Body of pancreas (tissue), 4 donors: ENCODE data around the gene DDX3X. TPM values are rescaled to one million over a fixed set of nuclear protein-coding genes. Genes with fewer than 3 reads are reported as not detected.

Source experiments
- ATAC-seq: fragments of 150-250 bp; one replicate; pipeline ENCODE4 v1.9.1; 2016
- DNase-seq, 4 donors: peaks; one replicate each; pipeline ENCODE4 v3.0.0-alpha.2; 2019
- H3K27ac ChIP-seq, 4 donors: fragments of 200-600 bp; sonication (generic); 1 replicate in 3 of 4; 2 replicates in 1 of 4; pipeline versions ENCODE4 v1.5.1 to v1.6.1; 2016 to 2019; ENCODE audit warnings: mild to moderate bottlenecking in 1 of 4, mixed read lengths in 1 of 4, moderate library complexity in 1 of 4
- H3K27me3 ChIP-seq, 2 donors: fragments of 200-600 bp; sonication (generic); one replicate each; pipeline ENCODE4 v1.6.0; 2016; ENCODE audit warnings: mild to moderate bottlenecking in 1 of 2
- H3K36me3 ChIP-seq, 2 donors: fragments of 200-600 bp; sonication (generic); replicated peaks in 1 of 2; 2 replicates each; pipeline ENCODE4 v1.5.1; 2016; ENCODE audit warnings: low read depth in 2 of 2; ENCODE audit not compliant: insufficient read depth in 1 of 2
- H3K4me1 ChIP-seq: fragments of 200-600 bp; sonication (generic); one replicate; pipeline ENCODE4 v1.6.0; 2016
- H3K4me3 ChIP-seq, 2 donors: fragments of 200-600 bp; sonication (generic); 1 replicate in 1 of 2; 2 replicates in 1 of 2; pipeline ENCODE4 v1.5.1; 2016 to 2019
- H3K9me3 ChIP-seq, 3 donors: fragments of 200-600 bp; sonication (generic); 1 replicate in 2 of 3; 2 replicates in 1 of 3; pipeline ENCODE4 v1.5.1; 2016
- CTCF ChIP-seq, 7 experiments: fragments of 450-650 bp in 4 of 7; fragments of 200-600 bp in 3 of 7; sonication (generic) in 3 of 7; IDR thresholded peaks; one replicate each; pipeline ENCODE4 v1.5.1; 2016 to 2019; ENCODE audit warnings: antibody characterized with exemption in 7 of 7
- POLR2A ChIP-seq, 3 donors: fragments of 450-650 bp; IDR thresholded peaks; one replicate each; pipeline ENCODE4 v1.6.1; 2016; ENCODE audit warnings: antibody characterized with exemption in 3 of 3, mild to moderate bottlenecking in 2 of 3
- WGBS, 2 donors: methylation state at CpG; one replicate each; pipeline ENCODE4 v1.1.5; 2017; 5-methylcytosine and 5-hydroxymethylcytosine counted together
- intact Hi-C: fragments of 100-400 bp; cut with DNase I; formaldehyde crosslinking; loops from one replicate; pipeline ENCODE4 v1.15.1; 2023
- total RNA-seq, 2 donors: library from RNA; depleted of rRNA; stranded (reverse); fragments of >200 nt; gene quantifications; one replicate each; pipeline ENCODE4 v1.1.0, GENCODE V29; 2016

DDX3X gene
- total RNA-seq, 2 donors from 2014 or later = 104 to 127 TPM

GRCh38 chrX:41293269-41293668 is 40.7 kb upstream of the DDX3X start:
- peak in 1 of 4 donors; percentile 11 for DNase-seq
- H3K4me1 ChIP-seq = no peaks in the 10 kb centered on the region
- H3K4me3 ChIP-seq = no peak overlapping the region
- no peaks in the 10 kb centered on the region for H3K9me3 ChIP-seq
- no peak for ATAC-seq
- no peak overlapping the region for H3K27ac ChIP-seq
- TF ChIP-seq CTCF (IDR thresholded peaks at IDR 0.05) (peak in 1 of 7 experiments; percentile 16), POLR2A (IDR thresholded peaks at IDR 0.05) (no peak)
- intact Hi-C loops = no loop called here
- WGBS, 2 donors = 90 to 91% methylated on average over 5 to 6 of the region's 6 CpGs
- H3K36me3 ChIP-seq = no peaks in the 10 kb centered on the region
- H3K27me3 ChIP-seq = no peaks in the 10 kb centered on the region

DNA sequence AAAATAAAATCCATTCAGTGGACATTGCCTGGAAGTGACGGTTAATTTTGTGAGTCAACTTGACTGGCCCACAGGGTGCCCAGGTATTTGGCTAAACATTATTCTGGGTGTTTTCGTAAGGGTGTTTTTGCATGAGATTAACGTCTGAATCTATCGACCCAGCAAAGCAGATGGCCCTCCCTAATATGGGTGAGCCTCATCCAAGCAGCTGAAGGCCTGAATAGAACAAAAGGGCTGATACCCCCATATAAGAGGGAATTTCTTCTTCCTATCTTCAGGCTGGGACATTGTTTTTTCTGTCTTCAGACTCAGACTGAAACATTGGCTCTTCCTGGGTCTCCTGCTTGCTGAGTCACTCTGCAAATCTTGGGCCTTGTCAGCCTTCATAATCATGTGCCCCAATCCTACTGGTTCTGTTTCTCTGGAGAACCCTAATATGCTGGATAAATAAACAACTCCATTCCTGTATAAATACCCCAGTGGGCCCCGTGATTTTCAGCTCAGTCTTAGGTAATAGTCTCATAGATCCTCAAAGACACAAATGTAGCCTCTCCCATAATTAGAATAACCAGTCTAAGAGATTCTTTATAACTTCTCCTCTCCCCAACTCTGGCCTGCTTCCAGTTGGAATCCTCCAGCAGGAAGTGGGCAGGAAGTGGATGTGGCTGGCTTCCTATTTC is 33.1 kb upstream of the DDX3X start:
- no peak for DNase-seq
- no peak for ATAC-seq
- H3K4me3 ChIP-seq = no peak overlapping the region
- no peak overlapping the region for H3K27ac ChIP-seq
- no peaks in the 10 kb centered on the region for H3K4me1 ChIP-seq
- no peaks in the 10 kb centered on the region for H3K36me3 ChIP-seq
- WGBS, 2 donors = 87% methylated on average over 5 of the region's 5 CpGs; no CpG with 5 or more reads in 1 of the 2 donors
- TF ChIP-seq CTCF (IDR thresholded peaks at IDR 0.05) (no peak), POLR2A (IDR thresholded peaks at IDR 0.05) (no peak)
- intact Hi-C loops = no loop called here
- no peaks in the 10 kb centered on the region for H3K9me3 ChIP-seq
- H3K27me3 ChIP-seq = no peaks in the 10 kb centered on the region

DNA sequence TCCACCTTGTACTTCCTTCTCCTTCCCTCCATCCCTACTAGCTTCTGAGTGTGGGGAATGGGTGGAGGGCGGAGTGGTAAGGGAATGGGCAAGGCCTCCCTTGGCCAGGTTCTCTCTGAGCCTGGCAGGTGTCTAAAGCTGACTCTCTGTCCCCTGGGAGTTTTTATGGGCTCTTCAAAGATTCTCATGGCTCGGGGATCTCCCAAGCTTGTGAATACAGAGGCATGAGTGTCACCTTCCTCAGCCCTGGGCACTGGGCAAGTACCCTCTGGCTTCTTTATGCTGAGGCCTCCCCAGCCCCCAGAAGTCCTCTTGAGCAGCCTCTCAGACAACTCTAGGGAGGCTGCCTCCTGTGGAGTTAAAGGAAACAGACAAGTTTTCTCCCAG is 32.5 kb upstream of the DDX3X start:
- no peaks in the 10 kb centered on the region for H3K36me3 ChIP-seq
- no peak for TF ChIP-seq POLR2A (IDR thresholded peaks at IDR 0.05)
- no peak for TF ChIP-seq CTCF (IDR thresholded peaks at IDR 0.05)
- no peaks in the 10 kb centered on the region for H3K4me1 ChIP-seq
- intact Hi-C loops = no loop called here
- H3K27me3 ChIP-seq = no peaks in the 10 kb centered on the region
- no peaks in the 10 kb centered on the region for H3K9me3 ChIP-seq
- H3K4me3 ChIP-seq = no peak overlapping the region
- no peak overlapping the region for H3K27ac ChIP-seq
- DNase-seq (no peak), ATAC-seq (no peak)
- WGBS, 2 donors = 83 to 93% methylated on average over 1 to 2 of the region's 2 CpGs

DNA sequence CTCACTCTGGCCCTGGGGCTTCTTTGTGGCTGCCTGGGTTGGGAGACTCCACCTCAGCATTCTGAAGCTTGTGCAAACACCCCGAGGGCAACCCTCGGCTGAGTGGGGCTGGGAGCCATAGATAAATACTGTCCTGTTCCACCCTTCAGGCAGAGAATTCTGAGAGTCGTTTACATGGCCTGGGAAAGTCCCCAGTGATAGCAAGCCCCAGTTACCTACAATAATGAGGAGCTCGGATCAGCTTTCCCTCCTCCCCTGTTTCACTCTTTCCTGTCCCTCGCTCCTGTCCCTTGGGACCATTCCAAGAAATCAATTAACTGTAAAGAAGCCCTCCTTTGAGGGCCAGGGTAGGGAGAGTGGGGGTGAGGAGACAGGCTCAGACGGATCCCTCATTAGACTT is 31.6 kb upstream of the DDX3X start:
- intact Hi-C loops = no loop called here
- TF ChIP-seq POLR2A (IDR thresholded peaks at IDR 0.05) (no peak), CTCF (IDR thresholded peaks at IDR 0.05) (no peak)
- no peaks in the 10 kb centered on the region for H3K36me3 ChIP-seq
- no peak overlapping the region for H3K4me3 ChIP-seq
- no peak overlapping the region for H3K27ac ChIP-seq
- no peaks in the 10 kb centered on the region for H3K4me1 ChIP-seq
- no peaks in the 10 kb centered on the region for H3K9me3 ChIP-seq
- WGBS, 2 donors = 36 to 82% methylated on average over 2 to 6 of the region's 6 CpGs
- ATAC-seq = no peak
- no peaks in the 10 kb centered on the region for H3K27me3 ChIP-seq
- DNase-seq = no peak

- WGBS, 2 donors = 64% methylated on average over 6 of the region's 6 CpGs
- H3K4me3 ChIP-seq = no peak overlapping the region
- intact Hi-C loops = no loop called here
- H3K27ac ChIP-seq = no peak overlapping the region
- no peaks in the 10 kb centered on the region for H3K36me3 ChIP-seq
- ATAC-seq (no peak), DNase-seq (peak in 1 of 4 donors; percentile 3)
- H3K27me3 ChIP-seq = no peaks in the 10 kb centered on the region
- TF ChIP-seq POLR2A (IDR thresholded peaks at IDR 0.05) = no peak
- no peaks in the 10 kb centered on the region for H3K4me1 ChIP-seq
- no peaks in the 10 kb centered on the region for H3K9me3 ChIP-seq
Measured at GRCh38 chrX:41303013-41303412, 30.9 kb upstream of the DDX3X start.
